Colon (tissue), 2 donors: Measurements from ENCODE around the gene POLG2.
"Not testable (repeated sequence)": the region's sequence is repeated elsewhere in the genome, so short reads cannot be mapped to it uniquely, and the experiment has no call there.

Experiments
- FAIRE-seq: peaks from 2 replicates; lab custom pipeline; 2012; peaks lifted over from hg19 to GRCh38; lab: Jason Lieb, UNC
- donor health status: control.
- donor health status: control.

POLG2 gene

DNA sequence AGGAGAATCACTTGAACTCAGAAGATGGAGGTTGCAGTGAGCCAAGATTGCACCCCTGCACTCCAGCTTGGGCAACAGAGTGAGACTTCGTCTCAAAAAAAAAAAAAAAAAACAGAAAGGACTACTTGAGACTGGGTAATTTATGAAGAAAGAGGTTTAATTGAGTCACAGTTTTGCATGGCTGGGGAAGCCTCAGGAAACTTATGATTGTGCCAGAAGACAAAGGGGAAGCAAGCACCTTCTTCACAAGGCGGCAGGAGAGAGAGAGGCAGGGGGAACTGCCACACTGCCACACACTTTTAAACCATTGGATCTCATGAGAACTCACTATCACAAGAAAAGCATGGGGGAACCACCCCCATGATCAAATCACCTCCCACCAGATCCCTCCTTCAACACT, 56.9 kb downstream of the POLG2 start:
- no peak for FAIRE-seq

- not testable (repeated sequence) for FAIRE-seq
These were observed 57.3 kb downstream of the POLG2 start for GRCh38 chr17:64439521-64439920.

- no peak for FAIRE-seq
These were observed 58.8 kb downstream of the POLG2 start for GRCh38 chr17:64437944-64438525.

DNA sequence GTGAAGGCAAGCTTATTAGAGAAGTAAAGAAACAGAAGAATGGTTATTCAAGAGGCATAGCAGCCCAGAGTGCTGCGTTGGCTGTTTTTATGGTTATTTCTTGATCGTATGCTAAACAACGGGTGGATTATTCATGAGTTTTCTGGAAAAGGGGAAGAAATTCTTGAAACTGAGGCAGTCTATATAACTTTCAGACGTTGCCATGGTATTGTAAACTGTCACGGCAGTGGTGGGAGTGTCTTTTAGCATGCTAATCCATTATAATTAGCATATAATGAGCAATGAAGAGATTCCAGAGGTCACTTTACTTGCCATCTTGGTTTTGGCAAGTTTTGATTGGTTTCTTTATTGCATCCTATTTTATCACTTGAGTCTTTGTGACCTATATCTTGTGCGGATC, 65.3 kb downstream of the POLG2 start:
- no peak for FAIRE-seq

- FAIRE-seq, result not testable (repeated sequence)
These were observed 66.8 kb downstream of the POLG2 start for GRCh38 chr17:64430036-64430435.

DNA sequence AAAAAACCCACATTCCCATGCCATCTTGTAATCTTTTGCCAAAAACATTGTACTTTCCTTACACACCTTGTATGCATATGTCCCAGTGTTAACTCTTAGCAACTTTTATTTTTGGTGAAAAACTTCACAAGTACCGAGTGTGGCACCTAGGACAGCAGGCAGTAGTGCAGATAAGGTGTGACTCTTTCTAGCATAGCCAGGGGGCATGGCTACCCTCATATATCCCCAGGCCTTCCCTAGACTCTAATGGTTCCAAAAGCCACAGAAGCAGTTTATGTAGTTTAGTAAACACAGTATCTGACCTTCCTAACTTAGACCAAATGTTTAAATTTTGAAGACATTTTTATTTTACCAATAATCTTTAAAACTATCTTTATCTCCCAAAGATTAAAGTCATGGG, 68.4 kb downstream of the POLG2 start:
- no peak for FAIRE-seq
